ENCODE data around the gene MAL. TPM values are rescaled to one million over a fixed set of nuclear protein-coding genes. Genes with fewer than 3 reads are reported as not detected.
A peak's percentile ranks its signal among the peaks of the same experiment; 100 is the strongest.

Gene MAL
- total and polyA plus RNA-seq, 2 of the 13 experiments (the other 11 are each of a cell fraction or from before 2014, with no cell fraction given) = not detected

GRCh38 chr2:95046371-95047112 lies 21.0 kb downstream of the MAL start:
- Histone ChIP-seq H3K9me3 (ENCODE audit: low read length) (no peaks in the 10 kb centered on the region), H4K20me1 (ENCODE audit: insufficient read depth, low read length) (no peaks in the 10 kb centered on the region), H2AFZ (ENCODE audit: low read length) (no peak overlapping the region), H3K27ac (ENCODE audit: extremely low read length, insufficient read depth, low read length) (no peak overlapping the region), H3K4me3 (replicated peaks in 1 of 3; ENCODE audit: insufficient read depth in 1 of 3, low read depth in 2 of 3, low read length in 3 of 3) (no peak overlapping the region), H3K9ac (ENCODE audit: insufficient read depth, low read depth, low read length) (no peak overlapping the region), H3K36me3 (replicated peaks in 1 of 2; ENCODE audit: control insufficient read depth in 1 of 2, insufficient read depth in 2 of 2, low read length in 2 of 2) (no peaks in the 10 kb centered on the region), H3K27me3 (ENCODE audit: control insufficient read depth in 1 of 2, insufficient read depth in 2 of 2, low read length in 2 of 2) (peaks cover 10 to 84% of the 10 kb centered on the region in 2 experiments; a peak in 3 of 5 replicates), H3K4me2 (ENCODE audit: low read depth, low read length) (no peak overlapping the region), H3K79me2 (ENCODE audit: insufficient read depth, low read length) (no peaks in the 10 kb centered on the region), H3K4me1 (ENCODE audit: insufficient read depth, low read length) (no peaks in the 10 kb centered on the region)
- ChIA-PET CTCF (ENCODE audit: low intra/inter-chr PET ratio, low total read pairs) (no interaction called here), POLR2A (no interaction called here)
- TF ChIP-seq TRIM22 (IDR thresholded peaks at IDR 0.05) (0 out of 2 replicates have a peak, but pooled peaks have one; percentile 37), ZFP91 (CRISPR knock-in tag; IDR thresholded peaks at IDR 0.05; ENCODE audit: borderline replicate concordance) (no peak), MIER2 (CRISPR knock-in tag; IDR thresholded peaks at IDR 0.05) (no peak), ZBTB42 (CRISPR knock-in tag; IDR thresholded peaks at IDR 0.05) (no peak), ZBTB10 (CRISPR knock-in tag; IDR thresholded peaks at IDR 0.05; ENCODE audit: borderline replicate concordance) (no peak), NFYB (CRISPR knock-in tag; IDR thresholded peaks at IDR 0.05) (no peak)
- BruUV-seq (replicated peaks) = no TSS peak
- intact Hi-C loops (cut with micrococcal nuclease; ENCODE audit: unreplicated experiment) (no loop called here), in situ Hi-C loops (cut with HindIII; ENCODE audit: extremely low pct_ligation_motif_present, low pct_unique_long_range_greater_than_20kb) (no loop called here)
- ATAC-seq (no peak), FAIRE-seq (no peak), DNase-seq (ENCODE audit: low spot score) (no peak)
- 26% methylated on average over 13 of the region's 13 CpGs for WGBS (ENCODE audit: low lambda C conversion rate)

Measured in HepG2 (cell line).